Medulla oblongata (tissue), 1 donor: ENCODE data around the gene IRX3.

Source experiments
- DNase-seq: peaks from one replicate; pipeline ENCODE4 v3.0.0-alpha.2; 2015; ENCODE audit errors: extremely low spot score

The IRX3 gene

GRCh38 chr16:54290833-54291655 lies 4.5 kb upstream of the IRX3 start:
- no peak for DNase-seq

- DNase-seq: no peak
Observed at GRCh38 chr16:54289945-54290832, 3.6 kb upstream of the IRX3 start.

- DNase-seq: no peak
Observed at GRCh38 chr16:54289242-54289944, 2.8 kb upstream of the IRX3 start.

GRCh38 chr16:54288835-54289241 lies 2.3 kb upstream of the IRX3 start:
- DNase-seq: no peak

- DNase-seq: no peak
Observed at GRCh38 chr16:54288030-54288834, 1.6 kb upstream of the IRX3 start.

GRCh38 chr16:54287131-54288029 lies 793 bp upstream of the IRX3 start:
- no peak for DNase-seq

- DNase-seq: no peak
Observed at GRCh38 chr16:54286090-54286365, 559 bp downstream of the IRX3 start.

GRCh38 chr16:54285414-54286089 lies 1.0 kb downstream of the IRX3 start:
- no peak for DNase-seq

- no peak for DNase-seq
Observed at GRCh38 chr16:54284931-54285413, 1.6 kb downstream of the IRX3 start.

- no peak for DNase-seq
Observed at GRCh38 chr16:54284319-54284930, 2.2 kb downstream of the IRX3 start.

- DNase-seq: no peak
Observed at GRCh38 chr16:54283725-54284318, 2.8 kb downstream of the IRX3 start.

GRCh38 chr16:54282928-54283724 lies 3.5 kb downstream of the IRX3 start:
- no peak for DNase-seq

- no peak for DNase-seq
Observed at GRCh38 chr16:54282202-54282927, 4.2 kb downstream of the IRX3 start.

GRCh38 chr16:54281535-54282201 lies 4.9 kb downstream of the IRX3 start:
- DNase-seq: no peak

- no peak for DNase-seq
Observed at GRCh38 chr16:54280751-54281150, 5.8 kb downstream of the IRX3 start.

GRCh38 chr16:54277845-54278703 lies 8.5 kb downstream of the IRX3 start:
- peak; percentile 56 for DNase-seq
